Measurements from ENCODE around the gene GPATCH4.
A peak's percentile ranks its signal among the peaks of the same experiment; 100 is the strongest.
"Not testable (repeated sequence)": the region's sequence is repeated elsewhere in the genome, so short reads cannot be mapped to it uniquely, and the experiment has no call there.

Gene GPATCH4

DNA sequence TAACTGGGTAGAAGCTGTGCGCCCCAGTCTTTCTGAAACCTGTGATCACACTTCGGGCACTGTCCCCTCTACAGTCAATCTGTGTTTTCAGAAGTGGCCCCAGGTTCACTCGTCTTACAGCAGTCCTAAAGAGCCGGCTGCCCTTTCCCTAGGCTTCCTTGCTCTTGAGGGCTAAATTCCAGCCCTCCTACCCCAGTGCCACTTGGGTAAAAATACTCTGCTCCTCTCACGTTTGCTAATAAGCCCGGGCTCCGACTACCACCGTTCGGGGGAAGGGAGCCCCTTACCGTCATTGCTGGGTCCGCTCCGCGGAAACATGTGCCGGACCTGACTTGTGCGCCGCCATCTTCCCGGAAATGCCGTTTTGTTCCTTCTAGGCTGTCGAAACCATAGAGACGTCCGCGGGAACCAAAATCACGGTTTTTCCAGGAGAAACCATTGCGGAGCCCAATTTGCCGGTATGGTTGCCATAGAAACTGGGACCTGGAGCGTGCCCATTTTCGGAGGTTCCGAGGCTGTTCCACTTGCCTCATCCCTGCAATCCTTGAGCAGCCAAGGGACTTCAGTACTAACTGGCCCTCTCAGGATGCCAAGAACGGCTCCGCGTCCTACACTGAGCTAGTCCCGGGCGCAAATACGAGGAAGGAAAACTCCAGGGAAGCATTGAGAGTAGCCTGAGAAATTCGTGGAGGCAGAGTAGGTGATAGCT is at the start of gene GPATCH4:
TSS of gene GPATCH4 (minus strand) at position 358 of the 709 bp plus-strand sequence.
- DNase-seq = peak; percentile 70 to 78

DNA sequence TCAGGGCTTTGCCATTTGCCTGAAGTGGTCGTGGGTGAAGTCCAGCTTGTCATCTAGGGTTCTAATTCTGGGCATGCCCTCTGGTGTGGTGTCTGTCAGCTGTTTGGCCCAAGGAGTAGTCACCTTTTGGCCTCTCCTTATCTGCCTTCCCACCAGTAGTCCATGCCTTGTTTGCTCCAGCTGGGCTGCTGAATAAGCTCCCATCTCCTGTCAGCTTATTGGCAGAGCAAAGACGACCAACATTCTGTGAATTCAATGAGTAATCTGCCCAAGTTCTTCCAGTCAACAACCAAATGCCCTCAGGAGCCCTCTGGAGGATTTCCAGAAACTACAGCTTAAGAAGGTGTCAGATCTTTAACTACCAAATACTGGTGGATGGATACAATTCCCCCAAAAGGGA is 47.7 kb upstream of the GPATCH4 start:
- DNase-seq = no peak

DNA sequence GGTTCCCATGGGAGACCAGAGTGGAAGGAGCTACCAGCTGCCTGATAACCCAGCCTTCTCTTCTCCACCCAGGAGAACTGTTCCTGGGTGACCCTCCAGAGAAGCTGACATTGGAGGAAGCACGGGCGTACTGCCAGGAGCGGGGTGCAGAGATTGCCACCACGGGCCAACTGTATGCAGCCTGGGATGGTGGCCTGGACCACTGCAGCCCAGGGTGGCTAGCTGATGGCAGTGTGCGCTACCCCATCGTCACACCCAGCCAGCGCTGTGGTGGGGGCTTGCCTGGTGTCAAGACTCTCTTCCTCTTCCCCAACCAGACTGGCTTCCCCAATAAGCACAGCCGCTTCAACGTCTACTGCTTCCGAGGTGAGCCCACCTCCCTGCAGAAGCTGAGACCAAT is 47.2 kb upstream of the GPATCH4 start:
- no peak for DNase-seq

DNA sequence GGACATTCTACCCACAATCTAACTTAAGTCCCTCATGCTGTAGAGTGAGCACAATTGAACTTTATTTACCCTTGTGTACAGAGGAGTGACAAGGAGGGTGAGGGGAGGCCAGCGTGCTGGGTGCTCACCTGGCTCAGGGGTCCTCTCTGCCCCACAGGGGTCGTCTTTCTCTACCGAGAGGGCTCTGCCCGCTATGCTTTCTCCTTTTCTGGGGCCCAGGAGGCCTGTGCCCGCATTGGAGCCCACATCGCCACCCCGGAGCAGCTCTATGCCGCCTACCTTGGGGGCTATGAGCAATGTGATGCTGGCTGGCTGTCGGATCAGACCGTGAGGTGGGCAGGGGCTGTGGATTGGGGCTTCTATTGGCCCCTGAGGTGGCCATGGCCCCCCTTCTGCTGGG is 46.1 kb upstream of the GPATCH4 start:
- DNase-seq = no peak

DNA sequence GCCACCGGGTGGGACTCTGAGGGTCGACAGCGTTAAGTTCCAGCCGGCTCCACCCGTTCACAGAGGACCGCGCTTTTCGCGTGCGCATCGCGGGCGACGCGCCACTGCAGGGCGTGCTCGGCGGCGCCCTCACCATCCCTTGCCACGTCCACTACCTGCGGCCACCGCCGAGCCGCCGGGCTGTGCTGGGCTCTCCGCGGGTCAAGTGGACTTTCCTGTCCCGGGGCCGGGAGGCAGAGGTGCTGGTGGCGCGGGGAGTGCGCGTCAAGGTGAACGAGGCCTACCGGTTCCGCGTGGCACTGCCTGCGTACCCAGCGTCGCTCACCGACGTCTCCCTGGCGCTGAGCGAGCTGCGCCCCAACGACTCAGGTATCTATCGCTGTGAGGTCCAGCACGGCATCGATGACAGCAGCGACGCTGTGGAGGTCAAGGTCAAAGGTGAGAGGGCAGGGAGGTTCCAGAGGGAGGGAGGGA is 45.5 kb upstream of the GPATCH4 start:
- DNase-seq = no peak

DNA sequence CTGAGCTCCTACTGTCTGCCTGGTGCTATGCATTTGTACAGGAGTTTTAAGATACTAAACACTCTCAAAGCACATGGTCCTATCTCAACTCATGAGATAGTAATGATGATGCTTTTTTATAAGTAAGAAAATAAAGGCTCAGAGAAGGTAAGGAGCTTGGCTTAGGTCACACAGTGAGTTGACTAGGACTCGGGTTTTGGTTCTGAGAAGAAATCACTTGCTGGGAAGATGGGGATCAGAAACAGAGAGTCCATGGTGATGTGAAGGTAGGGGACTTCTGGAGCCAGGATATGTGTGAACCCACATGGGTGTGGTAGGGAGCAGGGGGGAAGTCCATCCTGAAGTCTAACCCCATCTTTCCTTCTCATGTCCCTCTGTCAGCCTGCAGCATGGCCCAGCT is 44.4 kb upstream of the GPATCH4 start:
- DNase-seq = no peak

DNA sequence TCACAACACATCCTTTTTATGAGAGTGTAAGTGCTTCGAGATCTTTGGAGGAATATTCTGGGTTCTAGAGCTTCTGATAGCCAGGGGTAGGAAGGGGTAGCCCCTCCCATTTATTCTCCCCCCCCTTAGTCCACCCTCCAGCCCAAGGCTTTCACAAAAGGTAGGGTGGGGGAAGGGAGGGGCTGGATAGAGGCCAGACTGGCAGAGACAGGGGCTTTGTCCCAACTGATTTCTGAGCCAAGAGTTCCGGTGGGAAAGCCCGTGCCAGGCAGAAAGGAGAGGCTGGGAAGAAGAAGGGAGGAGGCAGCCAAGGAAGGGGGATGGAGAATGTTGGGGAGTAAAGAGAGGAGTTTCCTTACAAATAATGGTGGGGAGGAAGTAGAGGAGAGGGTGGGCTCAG is 43.8 kb upstream of the GPATCH4 start:
- no peak for DNase-seq

DNA sequence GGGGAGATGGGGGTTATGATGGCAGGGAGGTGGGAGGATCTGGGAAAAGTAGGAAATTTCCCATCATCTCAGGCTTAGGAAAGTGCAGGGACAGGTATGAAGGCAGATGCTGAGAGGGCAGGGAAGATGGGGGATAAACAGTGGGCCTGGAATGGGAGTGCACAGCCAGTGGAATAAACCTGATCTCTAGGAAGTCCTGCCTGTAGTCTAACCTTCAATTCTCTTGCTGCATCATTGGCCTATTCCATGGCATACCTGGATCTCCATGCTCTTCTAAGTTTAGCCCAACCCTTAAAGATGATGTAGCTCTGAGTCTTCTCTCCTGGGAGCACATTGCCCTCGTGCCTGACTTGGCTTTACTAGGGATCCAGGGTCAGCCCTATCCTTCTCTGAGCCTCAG is 43.4 kb upstream of the GPATCH4 start:
- no peak for DNase-seq

DNA sequence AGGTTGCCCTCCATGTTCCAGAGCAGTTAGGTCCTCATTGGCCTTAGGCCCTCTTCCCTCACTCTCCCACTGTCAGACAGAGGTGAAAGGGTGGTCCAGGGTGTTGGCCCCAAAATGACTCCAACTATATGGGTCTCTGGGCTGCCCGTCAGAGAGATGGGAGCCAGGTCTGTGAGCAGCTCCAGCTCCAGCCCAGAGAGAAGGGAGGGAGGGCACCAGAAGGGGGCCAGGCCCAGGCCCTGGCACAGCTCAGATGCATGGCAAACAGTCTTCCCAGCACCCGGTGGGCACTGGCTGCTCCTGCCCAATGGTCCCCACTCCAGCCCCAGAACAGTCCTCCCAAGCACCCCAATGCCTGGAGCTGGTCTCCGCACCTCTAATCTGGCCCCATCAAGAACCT is 42.9 kb upstream of the GPATCH4 start:
- DNase-seq = no peak

DNA sequence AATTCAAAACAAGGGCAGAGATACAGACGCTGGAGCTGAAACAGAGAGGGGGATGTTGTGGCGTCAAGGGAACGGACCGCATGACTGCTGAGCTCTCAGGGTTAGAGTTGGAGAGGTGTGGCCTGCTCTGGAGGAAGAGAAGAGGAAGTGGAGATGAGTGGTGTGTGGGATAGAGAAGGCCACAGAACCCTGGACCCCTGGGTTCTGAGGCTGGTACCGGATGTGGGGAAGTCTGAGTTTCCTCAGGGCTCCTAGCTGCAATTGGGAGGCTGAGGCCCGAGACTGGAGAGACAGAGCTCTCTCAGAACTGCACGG is 42.5 kb upstream of the GPATCH4 start:
- no peak for DNase-seq

DNA sequence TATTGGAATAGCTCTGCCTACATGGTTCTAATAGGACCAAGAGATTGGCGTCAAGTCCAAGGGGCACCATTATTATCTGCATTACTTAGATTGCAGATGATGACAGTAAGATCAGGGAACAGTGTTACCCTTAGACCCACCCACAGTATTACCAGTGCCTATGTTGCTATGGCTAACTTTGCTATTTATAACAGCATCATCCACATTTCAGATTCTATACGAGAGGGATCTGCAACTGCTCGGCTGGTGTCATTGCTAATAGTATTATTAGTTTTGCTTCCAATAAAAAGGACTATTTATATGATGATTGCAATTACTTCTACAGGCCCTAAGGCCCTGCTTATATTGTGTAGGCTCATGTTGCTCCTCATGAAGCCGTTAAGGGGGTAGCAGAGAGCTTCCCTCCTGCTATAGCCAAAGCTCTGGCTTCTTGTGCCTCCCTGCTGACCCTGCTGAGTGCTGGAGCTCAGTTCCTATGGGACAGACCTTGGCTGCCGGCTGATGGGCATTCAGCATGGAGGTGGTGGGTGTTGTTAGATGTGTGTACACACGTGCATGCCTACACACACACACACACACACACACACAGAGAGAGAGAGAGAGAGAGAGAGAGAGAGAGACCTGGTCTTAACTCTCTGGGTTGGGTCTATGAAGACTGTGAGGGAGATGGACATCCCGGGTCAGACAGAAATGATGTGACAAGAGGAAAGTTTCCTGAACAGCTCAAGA is 41.9 kb upstream of the GPATCH4 start:
- DNase-seq = no peak

DNA sequence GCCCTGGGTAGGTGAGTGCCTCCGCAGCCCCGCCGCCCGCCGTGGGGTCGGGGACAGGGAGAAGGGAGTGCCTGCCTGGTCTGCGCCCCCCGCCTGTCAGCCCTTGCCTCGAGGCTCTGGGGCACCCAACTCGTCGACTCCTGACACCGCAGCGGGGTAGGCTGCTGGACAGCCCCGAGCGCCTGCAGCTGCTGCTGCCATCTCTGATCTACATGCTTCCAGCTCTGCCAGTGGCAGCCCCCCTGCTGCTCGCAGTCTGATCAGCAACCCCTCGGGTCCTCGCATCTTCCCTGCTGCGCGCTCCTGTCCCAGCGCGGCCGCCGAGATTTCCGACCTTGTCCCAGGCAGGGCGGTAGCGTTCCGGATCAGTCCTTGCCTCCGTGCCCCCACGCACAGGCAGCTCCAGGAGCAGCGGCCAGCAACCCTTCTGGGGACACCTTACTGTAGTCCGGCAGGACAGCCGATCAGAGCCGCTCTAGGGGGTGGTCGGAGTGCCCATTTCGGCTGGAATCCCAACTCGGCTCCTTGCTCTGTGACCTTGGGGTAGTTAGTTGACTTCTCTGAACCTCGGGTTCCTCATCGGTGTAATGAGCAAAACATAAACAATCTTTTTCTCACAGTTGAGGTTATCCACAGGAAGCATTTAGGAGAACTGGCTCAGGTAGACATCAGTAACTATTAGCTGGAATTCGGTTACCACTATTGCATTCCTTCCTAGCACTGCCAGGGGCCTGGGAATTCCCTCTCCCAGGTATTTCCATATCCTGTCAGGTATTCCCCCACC is 41.2 kb upstream of the GPATCH4 start:
- no peak for DNase-seq

DNA sequence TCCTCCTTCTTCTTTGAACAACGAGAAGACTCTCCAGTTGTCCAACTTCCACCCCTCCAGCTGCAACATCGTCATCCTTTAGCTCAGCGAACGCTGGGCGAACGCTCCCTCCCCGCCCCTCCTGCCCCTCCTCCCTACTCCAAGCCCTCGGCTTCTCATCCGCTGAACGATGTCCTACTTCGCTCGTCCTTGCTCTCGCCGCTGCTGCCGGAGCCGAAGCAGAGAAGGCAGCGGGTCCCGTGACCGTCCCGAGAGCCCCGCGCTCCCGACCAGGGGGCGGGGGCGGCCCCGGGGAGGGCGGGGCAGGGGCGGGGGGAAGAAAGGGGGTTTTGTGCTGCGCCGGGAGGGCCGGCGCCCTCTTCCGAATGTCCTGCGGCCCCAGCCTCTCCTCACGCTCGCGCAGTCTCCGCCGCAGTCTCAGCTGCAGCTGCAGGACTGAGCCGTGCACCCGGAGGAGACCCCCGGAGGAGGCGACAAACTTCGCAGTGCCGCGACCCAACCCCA is 40.5 kb upstream of the GPATCH4 start, which contains the start of gene BCAN:
TSS of gene BCAN (plus strand) at position 357 of the 504 bp plus-strand sequence. CDS start 3,938 bp downstream, outside the sequence.
- DNase-seq = no peak

DNA sequence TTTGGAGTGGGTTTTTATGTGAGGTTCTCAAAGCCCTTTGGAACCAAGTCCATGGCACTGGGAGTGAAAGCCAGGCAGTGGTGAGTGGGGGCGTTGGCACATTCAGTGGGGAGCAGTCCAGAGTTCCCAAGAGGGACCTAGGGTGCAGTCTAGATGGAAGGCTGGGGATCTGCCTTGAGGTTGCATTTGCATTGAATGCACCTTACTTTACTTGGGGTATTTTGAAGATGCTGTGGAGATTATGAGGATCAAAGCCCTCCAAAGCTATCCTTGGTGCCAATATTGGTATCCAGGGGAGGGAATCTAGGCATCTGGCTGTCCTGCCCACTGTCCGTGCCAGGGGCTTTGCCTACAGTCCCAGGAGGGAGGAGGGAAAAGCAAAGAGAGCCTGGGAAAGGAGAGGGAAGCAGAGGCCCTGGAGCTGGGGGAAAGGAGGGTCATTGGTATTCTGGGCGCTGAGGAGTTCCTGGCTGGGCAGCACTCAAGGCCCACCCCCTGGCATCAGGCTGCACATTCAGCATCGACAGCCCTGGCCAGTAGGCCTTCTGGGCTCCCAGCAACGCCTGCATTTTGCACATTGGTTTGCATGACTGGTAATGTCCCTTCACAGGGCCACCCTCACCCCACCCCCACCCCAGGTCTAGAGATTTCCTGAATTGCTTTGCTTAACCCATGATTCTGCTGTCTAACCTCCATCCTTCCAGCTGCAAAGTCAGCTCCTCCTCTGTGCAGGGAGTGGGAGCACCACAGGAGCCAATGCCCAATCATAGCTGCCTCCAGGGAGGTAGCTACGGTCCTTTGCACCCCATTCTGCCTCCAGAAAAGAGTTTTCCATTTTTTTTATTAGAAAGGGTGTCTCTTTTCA is 39.8 kb upstream of the GPATCH4 start:
- DNase-seq = no peak

DNA sequence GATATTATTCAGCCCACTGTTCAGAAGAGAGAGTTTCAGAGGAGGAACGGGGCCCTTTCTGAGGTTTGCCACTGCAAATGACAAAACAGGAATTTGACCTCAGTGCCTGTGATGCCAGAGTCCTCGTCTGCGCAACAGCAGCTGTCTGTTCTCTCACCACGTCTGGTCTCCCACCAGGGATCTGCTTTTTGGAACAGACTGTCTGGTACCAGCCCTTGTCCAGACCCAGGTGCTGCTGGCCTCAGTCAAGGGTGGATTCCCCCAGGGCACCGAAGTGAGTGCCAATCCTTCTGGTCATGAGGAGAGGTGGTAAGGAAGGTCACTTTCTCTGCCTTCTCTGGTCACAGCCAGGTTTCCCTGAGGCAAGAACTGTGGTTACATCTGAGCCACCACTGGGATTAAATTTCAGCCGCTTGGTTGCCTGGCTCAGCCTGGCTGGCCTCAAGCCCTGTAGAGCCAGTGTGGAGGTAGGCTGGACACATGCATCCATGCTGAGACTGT is 38.4 kb upstream of the GPATCH4 start:
- no peak for DNase-seq

DNA sequence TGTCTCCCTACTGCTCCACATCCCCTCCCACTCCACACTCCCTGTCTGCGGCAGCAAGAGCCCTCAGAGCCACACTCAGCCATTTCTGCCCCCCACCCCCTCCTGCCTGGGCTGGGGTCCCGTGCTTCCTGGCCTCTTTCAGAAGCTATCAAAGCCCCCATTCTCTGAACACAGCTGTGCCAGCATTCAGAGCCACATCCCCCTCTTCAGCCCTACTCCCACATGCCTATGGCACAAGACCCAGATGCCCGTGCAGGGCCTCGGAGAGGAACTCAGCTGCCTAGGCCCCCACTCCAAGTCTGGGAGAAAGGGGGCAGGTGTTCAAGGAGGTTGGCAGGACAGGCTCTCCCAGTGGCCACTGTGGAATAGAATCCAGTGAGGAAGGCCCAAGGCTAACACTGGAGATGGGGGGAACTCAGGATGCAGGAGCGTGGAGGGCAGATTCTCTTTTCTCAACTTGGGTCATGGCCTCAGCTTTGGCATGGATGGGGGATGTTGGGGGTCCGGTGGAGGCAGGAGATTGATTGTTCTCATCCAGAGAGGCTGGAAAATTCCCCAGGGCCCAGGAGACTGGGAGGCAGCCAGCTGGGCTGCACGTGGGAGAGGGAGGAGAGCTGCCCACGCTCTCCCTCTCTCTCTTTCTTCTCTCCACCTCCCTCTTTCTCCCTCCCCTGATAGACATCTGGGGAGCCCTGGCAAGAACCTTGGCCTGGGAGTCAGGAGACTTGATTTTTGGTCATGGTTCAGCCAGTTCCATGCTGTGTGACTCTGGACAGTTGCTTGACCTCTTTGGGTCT is 37.1 kb upstream of the GPATCH4 start:
- no peak for DNase-seq

DNA sequence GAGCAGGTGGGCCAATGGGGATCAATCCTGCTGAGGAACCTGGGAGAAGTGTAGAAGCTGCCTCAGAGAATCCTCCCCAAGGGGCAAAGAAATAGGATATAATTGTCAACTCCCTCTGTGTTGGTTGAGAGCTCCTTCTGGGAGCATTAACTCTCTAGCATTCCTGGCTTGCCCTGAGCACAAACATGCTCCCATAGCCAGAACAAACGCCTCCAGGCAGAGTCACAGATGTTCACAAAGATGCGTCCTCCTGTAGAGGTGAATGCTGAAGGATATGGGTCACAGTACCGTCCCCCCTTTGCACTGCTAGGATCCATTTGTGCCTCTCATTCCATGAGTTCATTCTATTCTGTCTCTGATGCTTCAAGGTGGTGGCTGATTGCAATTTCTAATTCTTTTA is 31.1 kb upstream of the GPATCH4 start:
- DNase-seq = no peak

DNA sequence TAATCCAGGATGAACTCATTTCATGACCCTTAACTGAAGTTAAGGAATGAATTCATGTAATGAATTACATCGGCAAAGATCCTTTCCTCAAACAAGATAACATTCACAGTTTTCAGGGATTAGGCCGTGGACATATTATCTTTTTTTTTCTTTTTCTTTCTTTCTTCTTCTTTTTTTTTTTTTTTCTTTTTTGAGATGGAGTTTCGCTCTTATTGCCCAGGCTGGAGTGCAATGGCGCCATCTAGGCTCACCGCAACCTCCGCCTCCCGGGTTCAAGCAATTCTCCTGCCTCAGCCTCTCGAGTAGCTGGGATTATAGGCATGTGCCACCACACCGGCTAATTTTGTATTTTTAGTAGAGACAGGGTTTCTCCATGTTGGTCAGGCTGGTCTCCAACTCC is 29.9 kb upstream of the GPATCH4 start:
- DNase-seq = not testable (repeated sequence)

DNA sequence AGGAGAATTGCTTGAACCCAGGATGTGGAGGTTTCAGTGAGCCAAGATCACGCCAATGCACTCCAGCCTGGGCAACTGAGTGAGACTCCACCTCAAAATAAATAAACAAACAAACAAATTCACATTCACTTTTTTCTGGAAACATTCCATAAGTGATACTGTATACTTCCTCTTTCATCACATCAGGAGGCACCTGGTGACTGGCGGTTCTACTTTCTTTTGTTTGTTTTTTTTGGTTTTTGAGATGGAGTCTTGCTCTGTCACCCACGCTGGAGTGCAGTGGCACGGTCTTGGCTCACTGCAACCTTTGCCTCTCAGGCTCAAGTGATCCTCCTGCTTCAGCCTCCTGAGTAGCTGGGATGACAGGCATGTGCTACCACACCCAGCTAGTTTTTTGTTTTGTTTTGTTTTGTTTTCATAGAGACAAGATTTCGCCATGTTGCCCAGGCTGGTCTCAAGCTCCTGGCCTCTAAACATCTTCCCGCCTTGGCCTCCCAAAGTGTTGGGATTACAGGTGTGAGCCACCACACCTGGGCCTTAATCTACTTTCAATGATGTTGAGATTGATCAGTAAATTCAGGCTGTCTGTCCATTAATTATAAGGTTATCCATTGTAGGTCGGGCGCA is 28.7 kb upstream of the GPATCH4 start:
- no peak for DNase-seq

DNA sequence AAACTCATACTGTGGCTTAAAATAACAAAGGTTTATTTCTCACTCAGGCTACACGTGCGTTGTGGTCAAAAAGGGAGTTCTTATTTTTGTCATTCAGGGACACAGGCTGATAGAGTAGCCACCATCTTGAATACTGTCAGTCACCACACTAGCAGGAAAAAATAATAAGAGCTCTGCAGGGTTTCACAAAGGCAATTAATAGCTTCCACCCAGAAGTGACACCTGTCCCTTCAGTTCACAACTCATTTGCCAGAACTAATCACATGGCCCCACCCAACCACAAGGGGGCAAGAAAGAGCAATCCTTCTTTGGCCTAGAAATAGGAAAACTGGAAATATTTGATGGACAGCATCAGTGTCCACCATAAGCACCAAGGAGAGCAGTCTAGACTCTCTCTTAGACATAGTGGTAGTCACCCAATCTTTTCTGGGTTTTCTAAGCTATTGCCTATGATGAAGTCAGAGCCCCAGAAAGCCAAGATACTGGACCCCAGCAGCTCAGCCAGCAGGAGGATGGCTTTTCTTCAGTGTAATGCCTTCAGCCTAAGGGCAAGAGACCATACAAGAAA is 26.1 kb upstream of the GPATCH4 start:
- peak; percentile 27 to 64 for DNase-seq

DNA sequence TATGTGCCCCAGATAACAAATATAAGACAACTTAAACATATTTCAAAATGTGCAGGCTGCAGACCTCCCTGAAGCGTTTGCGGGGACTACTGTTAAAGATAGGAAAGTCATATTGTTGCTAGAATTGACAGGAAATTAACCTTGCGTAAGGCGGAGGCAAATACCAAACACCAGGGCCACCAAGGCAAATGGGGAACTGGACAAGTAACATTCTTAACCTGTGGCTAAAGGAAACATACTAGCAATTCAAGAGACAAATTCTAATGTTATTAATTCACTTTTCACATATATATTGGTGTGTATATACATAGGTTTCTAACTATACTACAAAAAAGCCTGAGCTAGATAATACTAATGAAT is 24.8 kb upstream of the GPATCH4 start:
- DNase-seq = no peak

Measured in NCI-H1930 (cell line).